ENCODE data around the gene NUP85.
A peak's percentile ranks its signal among the peaks of the same experiment; 100 is the strongest.

The NUP85 gene

GRCh38 chr17:75260641-75261335 lies 55.3 kb downstream of the NUP85 start:
- H3K18ac ChIP-seq (ENCODE audit: low read length): peak overlapping the region; percentile 91
- H3K9ac ChIP-seq (ENCODE audit: low read length): peak overlapping the region; percentile 97
- H4K12ac ChIP-seq (ENCODE audit: low read depth, low read length): peak overlapping the region; percentile 88
- H3K14ac ChIP-seq (ENCODE audit: low read length): peak overlapping the region; percentile 92
- no CpG with 5 or more reads among the region's 31 CpGs for WGBS (ENCODE audit: extremely low coverage, insufficient coverage, insufficient read length)
- H3K4ac ChIP-seq (ENCODE audit: low read depth, low read length): peak overlapping the region; percentile 81
- peak overlapping the region; percentile 51 for H2BK5ac ChIP-seq (ENCODE audit: low read depth, low read length, poor library complexity)
- H3K27ac ChIP-seq (ENCODE audit: low read depth, low read length): peak overlapping the region; percentile 84
- H3K4me2 ChIP-seq (ENCODE audit: low read length): peak overlapping the region; percentile 86
- H4K91ac ChIP-seq (ENCODE audit: low read depth, low read length): peak overlapping the region; percentile 91
- peaks cover 12% of the 10 kb centered on the region for H3K79me2 ChIP-seq (ENCODE audit: control insufficient read depth, insufficient read depth, low read length, poor library complexity)
- H3K4me1 ChIP-seq (ENCODE audit: control insufficient read depth in 1 of 2, insufficient read depth in 2 of 2, low read length in 2 of 2): peaks cover 8% of the 10 kb centered on the region in 2 experiments
- no peaks in the 10 kb centered on the region for H3K9me3 ChIP-seq (ENCODE audit: insufficient read depth, low read depth, low read length)
- DNase-seq: peak in 1 of 2 donors; percentile 13
- no peak overlapping the region for H3K23ac ChIP-seq (ENCODE audit: low read length)
- H3K27me3 ChIP-seq (ENCODE audit: insufficient read depth, low read length): no peaks in the 10 kb centered on the region
- peak overlapping the region; percentile 60 for H2AK5ac ChIP-seq (ENCODE audit: low read length)
- H2BK120ac ChIP-seq (ENCODE audit: insufficient read depth, low read length, poor library complexity): peak overlapping the region; percentile 33
- H4K8ac ChIP-seq (ENCODE audit: low read depth, low read length): peak overlapping the region; percentile 91
- peak overlapping the region; percentile 92 for H2AFZ ChIP-seq (ENCODE audit: insufficient read depth, low read length, poor library complexity)
- H3K36me3 ChIP-seq (ENCODE audit: control insufficient read depth in 1 of 2, insufficient read depth in 2 of 2, low read length in 2 of 2): peaks cover 14 to 20% of the 10 kb centered on the region in 2 experiments
- peak overlapping the region; percentile 95 for H3K4me3 ChIP-seq (ENCODE audit: low read depth, low read length)
- peaks cover 12% of the 10 kb centered on the region for H3K79me1 ChIP-seq (ENCODE audit: low read length)
- H2BK12ac ChIP-seq (ENCODE audit: low read length): no peak overlapping the region

GRCh38 chr17:75261336-75262111 lies 56.0 kb downstream of the NUP85 start, which contains the start of the genes GGA3 and MRPS7:
TSS of gene GGA3 (minus strand) at chr17:75261606. CDS start at chr17:75261587, 19 bp downstream.
TSS of gene MRPS7 (plus strand) at chr17:75261879. CDS start at chr17:75261901, 22 bp downstream.
- no peak within 1 kb of the TSS for H2BK12ac ChIP-seq (ENCODE audit: low read length)
- no peaks in the 10 kb centered on the region for H3K9me3 ChIP-seq (ENCODE audit: insufficient read depth, low read depth, low read length)
- peak within 1 kb of the TSS; percentile 95 for H2BK5ac ChIP-seq (ENCODE audit: low read depth, low read length, poor library complexity)
- H3K4ac ChIP-seq (ENCODE audit: low read depth, low read length): peak within 1 kb of the TSS; percentile 81
- H3K79me1 ChIP-seq (ENCODE audit: low read length): peaks cover 12% of the 10 kb centered on the region
- peak within 1 kb of the TSS; percentile 97 for H3K9ac ChIP-seq (ENCODE audit: low read length)
- H3K27me3 ChIP-seq (ENCODE audit: insufficient read depth, low read length): no peaks in the 10 kb centered on the region
- peak within 1 kb of the TSS; percentile 92 for H3K14ac ChIP-seq (ENCODE audit: low read length)
- H3K27ac ChIP-seq (ENCODE audit: low read depth, low read length): peak within 1 kb of the TSS; percentile 84
- H3K18ac ChIP-seq (ENCODE audit: low read length): peak within 1 kb of the TSS; percentile 91
- H4K8ac ChIP-seq (ENCODE audit: low read depth, low read length): peak within 1 kb of the TSS; percentile 91
- H3K4me1 ChIP-seq (ENCODE audit: control insufficient read depth in 1 of 2, insufficient read depth in 2 of 2, low read length in 2 of 2): peaks cover 8% of the 10 kb centered on the region in 2 experiments
- H3K36me3 ChIP-seq (ENCODE audit: control insufficient read depth in 1 of 2, insufficient read depth in 2 of 2, low read length in 2 of 2): peaks cover 18 to 27% of the 10 kb centered on the region in 2 experiments
- H2AK5ac ChIP-seq (ENCODE audit: low read length): peak within 1 kb of the TSS; percentile 66
- H3K23ac ChIP-seq (ENCODE audit: low read length): peak within 1 kb of the TSS; percentile 47
- peak within 1 kb of the TSS; percentile 88 for H4K12ac ChIP-seq (ENCODE audit: low read depth, low read length)
- no CpG with 5 or more reads among the region's 69 CpGs for WGBS (ENCODE audit: extremely low coverage, insufficient coverage, insufficient read length)
- H4K91ac ChIP-seq (ENCODE audit: low read depth, low read length): peak within 1 kb of the TSS; percentile 91
- H3K4me3 ChIP-seq (ENCODE audit: low read depth, low read length): peak within 1 kb of the TSS; percentile 95
- DNase-seq: peak; percentile 94 to 97
- peak within 1 kb of the TSS; percentile 86 for H3K4me2 ChIP-seq (ENCODE audit: low read length)
- peaks cover 12% of the 10 kb centered on the region for H3K79me2 ChIP-seq (ENCODE audit: control insufficient read depth, insufficient read depth, low read length, poor library complexity)
- H2BK120ac ChIP-seq (ENCODE audit: insufficient read depth, low read length, poor library complexity): peak within 1 kb of the TSS; percentile 65
- H2AFZ ChIP-seq (ENCODE audit: insufficient read depth, low read length, poor library complexity): peak within 1 kb of the TSS; percentile 92

GRCh38 chr17:75262112-75262606 lies 56.7 kb downstream of the NUP85 start:
- Histone ChIP-seq H3K27me3 (ENCODE audit: insufficient read depth, low read length) (no peaks in the 10 kb centered on the region), H3K4ac (ENCODE audit: low read depth, low read length) (peak overlapping the region; percentile 80), H4K8ac (ENCODE audit: low read depth, low read length) (peak overlapping the region; percentile 82), H2BK5ac (ENCODE audit: low read depth, low read length, poor library complexity) (no peak overlapping the region), H2BK120ac (ENCODE audit: insufficient read depth, low read length, poor library complexity) (peak overlapping the region; percentile 65), H3K9me3 (ENCODE audit: insufficient read depth, low read depth, low read length) (no peaks in the 10 kb centered on the region), H3K79me2 (ENCODE audit: control insufficient read depth, insufficient read depth, low read length, poor library complexity) (peaks cover 12% of the 10 kb centered on the region), H2BK12ac (ENCODE audit: low read length) (no peak overlapping the region), H3K4me2 (ENCODE audit: low read length) (peak overlapping the region; percentile 81), H3K9ac (ENCODE audit: low read length) (peak overlapping the region; percentile 94), H3K23ac (ENCODE audit: low read length) (peak overlapping the region; percentile 47), H3K79me1 (ENCODE audit: low read length) (peaks cover 12% of the 10 kb centered on the region), H3K27ac (ENCODE audit: low read depth, low read length) (no peak overlapping the region), H2AFZ (ENCODE audit: insufficient read depth, low read length, poor library complexity) (peak overlapping the region; percentile 65), H3K4me1 (ENCODE audit: control insufficient read depth in 1 of 2, insufficient read depth in 2 of 2, low read length in 2 of 2) (peaks cover 8% of the 10 kb centered on the region in 2 experiments), H4K91ac (ENCODE audit: low read depth, low read length) (peak overlapping the region; percentile 91), H3K36me3 (ENCODE audit: control insufficient read depth in 1 of 2, insufficient read depth in 2 of 2, low read length in 2 of 2) (peaks cover 25 to 33% of the 10 kb centered on the region in 2 experiments), H3K4me3 (ENCODE audit: low read depth, low read length) (peak overlapping the region; percentile 86), H3K14ac (ENCODE audit: low read length) (peak overlapping the region; percentile 78), H4K12ac (ENCODE audit: low read depth, low read length) (peak overlapping the region; percentile 69), H2AK5ac (ENCODE audit: low read length) (peak overlapping the region; percentile 66), H3K18ac (ENCODE audit: low read length) (peak overlapping the region; percentile 64)
- DNase-seq: peak in 1 of 2 donors; percentile 12
- no CpG with 5 or more reads among the region's 23 CpGs for WGBS (ENCODE audit: extremely low coverage, insufficient coverage, insufficient read length)

GRCh38 chr17:75263055-75263454 lies 57.6 kb downstream of the NUP85 start:
- no peak overlapping the region for H3K18ac ChIP-seq (ENCODE audit: low read length)
- no peak overlapping the region for H4K91ac ChIP-seq (ENCODE audit: low read depth, low read length)
- no peak overlapping the region for H2BK5ac ChIP-seq (ENCODE audit: low read depth, low read length, poor library complexity)
- H2AFZ ChIP-seq (ENCODE audit: insufficient read depth, low read length, poor library complexity): no peak overlapping the region
- no CpG with 5 or more reads among the region's 4 CpGs for WGBS (ENCODE audit: extremely low coverage, insufficient coverage, insufficient read length)
- H3K4me1 ChIP-seq (ENCODE audit: control insufficient read depth in 1 of 2, insufficient read depth in 2 of 2, low read length in 2 of 2): peaks cover 8 to 11% of the 10 kb centered on the region in 2 experiments
- no peak overlapping the region for H4K8ac ChIP-seq (ENCODE audit: low read depth, low read length)
- no peak overlapping the region for H3K27ac ChIP-seq (ENCODE audit: low read depth, low read length)
- no peak overlapping the region for H3K4me3 ChIP-seq (ENCODE audit: low read depth, low read length)
- no peak overlapping the region for H3K14ac ChIP-seq (ENCODE audit: low read length)
- H2BK120ac ChIP-seq (ENCODE audit: insufficient read depth, low read length, poor library complexity): no peak overlapping the region
- no peak overlapping the region for H3K4ac ChIP-seq (ENCODE audit: low read depth, low read length)
- no peak for DNase-seq
- peaks cover 12% of the 10 kb centered on the region for H3K79me1 ChIP-seq (ENCODE audit: low read length)
- no peaks in the 10 kb centered on the region for H3K27me3 ChIP-seq (ENCODE audit: insufficient read depth, low read length)
- peaks cover 25 to 33% of the 10 kb centered on the region in 2 experiments for H3K36me3 ChIP-seq (ENCODE audit: control insufficient read depth in 1 of 2, insufficient read depth in 2 of 2, low read length in 2 of 2)
- no peak overlapping the region for H3K23ac ChIP-seq (ENCODE audit: low read length)
- H3K9ac ChIP-seq (ENCODE audit: low read length): no peak overlapping the region
- H3K4me2 ChIP-seq (ENCODE audit: low read length): no peak overlapping the region
- no peak overlapping the region for H2BK12ac ChIP-seq (ENCODE audit: low read length)
- H3K9me3 ChIP-seq (ENCODE audit: insufficient read depth, low read depth, low read length): no peaks in the 10 kb centered on the region
- no peak overlapping the region for H2AK5ac ChIP-seq (ENCODE audit: low read length)
- H3K79me2 ChIP-seq (ENCODE audit: control insufficient read depth, insufficient read depth, low read length, poor library complexity): peaks cover 12% of the 10 kb centered on the region
- H4K12ac ChIP-seq (ENCODE audit: low read depth, low read length): no peak overlapping the region

All from trophoblast cell (in vitro differentiated cells and primary cell).